HG03159 (cell line): ENCODE data around the gene ATOH8.
"Not testable (repeated sequence)": the region's sequence is repeated elsewhere in the genome, so short reads cannot be mapped to it uniquely, and the experiment has no call there.

Experiments used
- ATAC-seq: cut with Tn5 transposase; IDR thresholded peaks from one replicate; pipeline ENCODE4 v1.9.1; 2021; ENCODE audit warnings: mild to moderate bottlenecking, moderate library complexity; ENCODE audit not compliant: unreplicated experiment

Gene ATOH8

DNA sequence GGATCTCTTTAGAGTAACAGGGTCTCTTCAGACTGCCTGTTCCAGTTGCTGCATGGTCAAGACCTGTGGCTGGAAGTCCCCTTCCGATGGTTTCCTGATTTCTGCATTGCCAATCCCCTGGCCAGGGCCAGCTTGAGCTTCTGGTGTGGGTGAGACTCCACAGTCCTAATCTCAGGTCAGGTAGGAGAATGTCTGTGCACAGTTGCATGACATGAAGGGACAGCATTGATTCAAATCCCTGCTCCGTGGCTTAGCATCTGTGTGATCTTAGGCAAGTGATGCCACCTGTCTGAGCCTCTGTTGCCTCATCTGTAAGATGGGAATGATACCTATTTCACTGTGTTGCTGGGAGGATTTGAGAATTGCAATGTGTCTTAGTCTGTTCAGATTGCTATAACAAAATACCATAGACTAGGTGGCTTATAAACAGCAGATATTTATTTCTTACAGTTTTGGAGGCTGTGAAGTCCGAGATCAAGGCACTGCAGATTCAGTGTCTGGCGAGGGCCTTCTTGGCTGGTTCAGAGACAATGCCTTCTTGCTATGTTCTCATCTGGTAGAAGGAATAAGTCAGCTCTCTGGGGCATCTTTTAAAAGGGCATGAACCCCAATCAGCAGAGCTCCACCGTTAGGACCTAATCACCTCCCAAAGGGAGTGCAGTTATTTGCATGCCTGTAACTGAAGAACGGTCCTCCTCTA, 66.2 kb downstream of the ATOH8 start:
- no peak for ATAC-seq

DNA sequence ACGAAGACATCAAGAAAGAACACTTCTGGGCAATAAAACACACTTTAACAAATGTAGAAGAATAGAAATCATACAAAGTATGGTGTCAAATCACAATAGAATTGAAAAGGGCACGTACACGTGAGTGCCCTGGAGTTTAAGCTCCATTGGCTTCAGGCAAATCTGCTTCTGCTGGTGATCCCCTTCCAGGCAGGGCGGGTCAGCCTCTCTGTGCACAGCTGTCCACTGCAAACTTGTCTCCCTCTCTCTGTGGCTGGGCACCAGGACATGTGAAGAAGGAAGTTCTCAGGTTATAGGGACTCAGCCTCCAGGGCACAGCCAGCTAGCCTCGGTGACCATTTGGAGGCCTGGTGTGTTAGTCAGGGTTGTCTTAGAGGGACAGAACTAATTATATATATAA, 69.0 kb downstream of the ATOH8 start:
- ATAC-seq, result no peak

DNA sequence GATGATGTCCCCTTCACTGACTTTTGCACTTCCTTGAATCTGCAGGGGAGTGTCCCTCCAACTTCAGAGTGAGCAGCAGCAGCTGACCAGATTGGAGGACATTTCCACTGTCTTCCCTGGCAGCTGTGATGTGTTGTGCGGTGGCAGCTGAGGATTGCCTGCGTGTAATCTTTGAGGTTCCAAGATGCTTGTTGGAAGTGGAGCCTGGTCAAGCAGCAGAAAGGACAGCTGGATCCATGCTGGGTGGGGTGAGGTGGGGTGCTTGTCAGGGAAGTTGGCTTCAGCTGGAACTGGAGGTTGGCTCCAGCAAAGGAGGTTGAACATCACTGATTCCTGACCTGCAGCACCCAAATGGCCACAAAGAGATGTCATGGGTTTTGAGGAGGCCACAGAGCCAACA, 70.2 kb downstream of the ATOH8 start:
- no peak for ATAC-seq

DNA sequence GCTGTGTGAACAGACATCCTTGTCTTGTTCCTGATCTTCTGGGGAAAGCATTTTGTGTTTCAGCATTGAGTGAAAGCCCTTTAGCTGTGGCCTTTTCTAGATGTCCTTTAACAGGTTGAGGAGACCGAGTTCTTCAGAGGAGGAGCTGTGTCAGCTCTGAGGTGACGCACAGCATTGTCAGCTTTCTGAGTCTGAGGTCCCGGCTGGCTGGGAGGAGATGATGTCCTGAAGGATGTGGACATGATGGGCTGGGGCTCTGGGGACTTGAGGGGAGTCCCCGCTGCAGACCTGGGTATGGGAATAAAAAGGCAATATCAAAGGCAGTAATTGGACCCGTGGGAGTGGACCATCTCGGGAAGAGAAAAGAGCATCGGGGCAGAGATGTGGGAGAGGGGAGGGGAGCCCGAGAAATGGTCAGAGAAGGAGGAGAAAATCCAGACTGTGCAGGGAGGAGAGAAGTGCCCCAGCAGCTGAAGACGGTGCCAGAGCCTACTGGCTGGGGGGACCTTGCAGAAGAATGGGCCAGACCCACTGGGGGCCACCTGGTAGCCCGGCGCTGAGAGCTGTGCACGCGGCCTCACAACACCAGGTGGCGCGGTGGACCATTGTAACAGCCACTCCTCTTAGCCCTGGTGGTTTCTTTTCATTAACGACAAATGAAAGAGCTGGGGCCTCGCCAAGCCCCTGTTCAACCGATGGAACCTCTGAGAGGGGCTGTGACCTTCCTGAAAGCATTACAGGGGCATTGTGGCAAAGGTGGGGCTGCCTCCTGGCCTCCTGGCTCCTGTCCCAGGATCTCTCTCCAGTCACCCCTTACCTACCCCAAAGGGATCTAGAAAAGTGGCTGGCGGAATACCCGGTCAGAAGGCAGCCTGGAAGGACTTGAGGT, 73.4 kb downstream of the ATOH8 start:
- ATAC-seq, result peak; percentile 80

DNA sequence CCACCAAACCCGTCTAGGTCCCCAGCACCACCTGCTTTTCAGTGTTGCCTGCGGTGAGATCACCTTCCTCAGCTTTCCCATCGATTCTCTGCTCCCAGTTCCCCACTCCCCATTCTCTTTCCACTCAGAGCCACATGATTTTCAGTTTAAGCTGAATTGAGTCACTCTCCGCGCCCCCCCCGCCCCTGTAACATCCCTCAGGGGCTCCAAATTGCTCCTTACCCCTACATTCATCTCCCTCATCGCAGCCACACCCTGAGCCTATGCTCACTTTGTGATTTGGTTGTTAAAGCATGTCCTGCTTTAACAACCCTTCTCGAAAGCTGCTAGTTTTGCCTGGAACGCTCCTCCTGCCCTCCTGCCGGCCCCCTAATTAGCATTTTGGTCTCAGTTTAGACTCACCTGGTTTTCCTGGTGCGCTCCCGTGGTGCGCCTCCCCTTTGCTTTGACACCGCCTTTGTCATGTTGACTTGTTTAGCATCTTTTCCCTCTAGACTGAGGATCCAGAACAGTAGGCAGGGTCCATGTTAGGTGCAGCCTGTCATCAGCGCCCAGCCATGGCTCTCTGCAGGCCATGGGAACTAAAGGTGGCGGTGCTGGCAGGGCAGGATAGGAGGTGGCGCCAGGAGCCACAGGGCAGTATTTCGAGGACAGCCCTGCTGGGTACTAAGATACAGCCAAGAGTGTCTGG, 74.2 kb downstream of the ATOH8 start:
- no peak for ATAC-seq

DNA sequence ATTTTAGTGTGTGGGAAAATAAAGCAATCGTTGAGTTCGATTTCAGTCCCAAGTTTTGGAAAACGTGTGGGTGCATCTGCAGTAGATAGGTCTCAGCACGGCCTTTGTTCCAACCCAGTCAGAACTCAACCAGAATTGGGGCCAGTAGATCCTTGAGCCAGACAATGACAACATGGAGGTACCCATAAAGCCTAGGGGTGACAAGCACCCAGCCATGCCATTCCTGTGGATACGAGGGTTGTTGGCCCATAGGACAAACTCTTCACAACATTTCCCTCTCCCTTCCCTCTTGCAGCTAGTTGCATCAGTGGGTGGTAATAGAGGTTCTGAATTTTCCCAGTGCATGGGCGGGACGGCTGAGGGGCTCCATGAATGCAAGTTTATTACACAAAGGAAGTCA, 74.9 kb downstream of the ATOH8 start:
- no peak for ATAC-seq

DNA sequence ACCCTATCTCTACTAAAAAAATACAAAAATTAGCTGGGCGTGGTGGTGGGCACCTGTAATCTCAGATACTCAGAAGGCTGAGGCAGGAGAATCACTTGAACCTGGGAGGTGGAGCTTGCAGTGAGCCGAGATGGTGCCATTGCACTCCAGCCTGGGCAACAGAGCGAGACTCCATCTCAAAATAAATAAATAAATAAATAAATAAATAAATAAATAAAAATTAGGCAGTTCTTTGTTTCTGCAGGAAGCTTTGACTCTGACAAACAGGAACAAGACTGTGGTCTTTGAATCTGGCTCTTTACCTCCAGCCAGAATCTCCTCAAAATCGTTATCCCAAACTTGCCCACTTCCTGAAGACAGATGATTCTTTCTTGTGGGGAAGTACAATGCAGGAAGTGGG, 75.6 kb downstream of the ATOH8 start:
- ATAC-seq, result not testable (repeated sequence)

DNA sequence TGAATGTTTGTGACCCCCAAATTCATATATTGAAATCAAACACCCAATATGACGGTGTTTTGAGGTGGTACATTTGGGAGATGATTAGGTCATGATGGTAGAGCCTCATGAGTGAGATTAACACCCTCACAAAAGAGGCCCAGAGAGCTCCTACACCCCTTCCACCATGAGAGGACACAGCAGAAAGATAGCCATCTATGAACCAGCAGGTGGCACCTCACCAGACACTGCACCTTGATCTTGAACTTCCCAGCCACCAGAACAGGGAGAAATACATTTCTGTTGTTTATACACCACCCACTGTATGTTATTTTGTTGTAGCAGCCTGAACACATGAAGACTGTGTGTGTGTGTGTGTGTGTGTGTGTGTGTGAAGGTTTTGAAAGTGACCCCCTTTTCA, 76.9 kb downstream of the ATOH8 start:
- ATAC-seq, result no peak

DNA sequence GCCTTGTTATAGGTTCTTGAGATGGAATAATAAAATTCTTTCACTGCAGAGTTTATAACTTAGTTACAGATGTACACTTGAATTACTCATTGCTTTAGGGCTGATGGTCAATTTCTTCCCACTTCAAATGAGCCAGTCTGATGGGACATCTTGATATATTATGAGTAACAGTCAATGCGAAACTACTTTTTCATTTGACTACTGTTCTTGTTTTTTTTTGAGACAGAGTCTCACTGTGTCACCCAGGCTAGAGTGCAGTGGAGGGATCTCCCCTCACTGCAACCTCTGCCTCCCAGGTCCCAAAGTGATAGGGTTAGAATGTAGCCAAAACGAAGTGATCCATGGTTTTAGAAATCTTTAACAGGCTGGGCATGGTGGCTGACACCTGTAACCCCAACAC, 77.9 kb downstream of the ATOH8 start:
- no peak for ATAC-seq

DNA sequence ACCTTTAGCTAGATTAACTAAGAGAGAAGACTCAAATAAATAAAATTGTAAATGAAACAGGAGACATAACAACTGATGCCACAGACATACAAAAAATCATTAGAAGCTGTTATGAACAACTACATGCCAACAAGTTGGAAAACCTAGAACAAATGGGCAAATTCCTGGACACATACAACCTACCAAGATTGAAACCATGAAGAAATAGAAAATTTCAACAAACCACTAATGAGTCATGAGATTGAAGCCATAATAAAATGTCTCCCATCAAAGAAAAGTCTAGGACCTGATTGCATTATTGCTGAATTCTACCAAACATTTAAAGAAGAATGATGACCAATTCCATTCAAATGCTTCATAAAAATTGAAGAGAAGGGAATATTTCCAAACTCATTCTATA, 80.7 kb downstream of the ATOH8 start:
- no peak for ATAC-seq
